Measurements from ENCODE around the gene NDUFV2. TPM values are rescaled to one million over a fixed set of nuclear protein-coding genes. Genes with fewer than 3 reads are reported as not detected.
A peak's percentile ranks its signal among the peaks of the same experiment; 100 is the strongest.
"Not testable (repeated sequence)": the region's sequence is repeated elsewhere in the genome, so short reads cannot be mapped to it uniquely, and the experiment has no call there.

NDUFV2 gene
- total RNA-seq, 2 donors from 2014 or later = 175 to 203 TPM

DNA sequence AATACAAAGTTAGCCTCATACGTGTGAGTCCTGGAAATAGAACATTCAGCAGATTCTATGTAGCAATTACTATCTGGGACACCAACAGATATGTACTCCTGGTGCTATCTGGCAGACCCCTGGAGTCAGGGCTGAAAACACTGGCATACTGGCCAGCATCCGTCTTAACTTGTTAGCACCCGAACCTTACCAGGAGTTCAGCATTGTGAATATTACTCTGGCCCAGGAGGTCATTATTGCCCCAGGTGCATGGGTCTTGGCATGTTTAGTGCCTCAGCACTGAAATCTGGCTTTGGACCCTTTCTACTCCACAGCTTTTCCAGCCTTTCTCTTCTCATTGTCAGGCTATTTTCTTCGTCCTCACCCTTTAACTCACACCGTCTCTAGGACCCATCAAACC, 11.9 kb upstream of the NDUFV2 start:
- H3K9ac ChIP-seq (ENCODE audit: low read depth in 2 of 2, low read length in 2 of 2) = no peak overlapping the region
- H3K27me3 ChIP-seq = no peaks in the 10 kb centered on the region
- intact Hi-C loops (cut with DNase I) = no loop called here
- no peaks in the 10 kb centered on the region for H3K36me3 ChIP-seq
- H3K4me1 ChIP-seq = peaks cover 6% of the 10 kb centered on the region
- DNase-seq = no peak
- no peak overlapping the region for H3K4me3 ChIP-seq
- no peaks in the 10 kb centered on the region for H3K9me3 ChIP-seq
- TF ChIP-seq, protein P1, sequence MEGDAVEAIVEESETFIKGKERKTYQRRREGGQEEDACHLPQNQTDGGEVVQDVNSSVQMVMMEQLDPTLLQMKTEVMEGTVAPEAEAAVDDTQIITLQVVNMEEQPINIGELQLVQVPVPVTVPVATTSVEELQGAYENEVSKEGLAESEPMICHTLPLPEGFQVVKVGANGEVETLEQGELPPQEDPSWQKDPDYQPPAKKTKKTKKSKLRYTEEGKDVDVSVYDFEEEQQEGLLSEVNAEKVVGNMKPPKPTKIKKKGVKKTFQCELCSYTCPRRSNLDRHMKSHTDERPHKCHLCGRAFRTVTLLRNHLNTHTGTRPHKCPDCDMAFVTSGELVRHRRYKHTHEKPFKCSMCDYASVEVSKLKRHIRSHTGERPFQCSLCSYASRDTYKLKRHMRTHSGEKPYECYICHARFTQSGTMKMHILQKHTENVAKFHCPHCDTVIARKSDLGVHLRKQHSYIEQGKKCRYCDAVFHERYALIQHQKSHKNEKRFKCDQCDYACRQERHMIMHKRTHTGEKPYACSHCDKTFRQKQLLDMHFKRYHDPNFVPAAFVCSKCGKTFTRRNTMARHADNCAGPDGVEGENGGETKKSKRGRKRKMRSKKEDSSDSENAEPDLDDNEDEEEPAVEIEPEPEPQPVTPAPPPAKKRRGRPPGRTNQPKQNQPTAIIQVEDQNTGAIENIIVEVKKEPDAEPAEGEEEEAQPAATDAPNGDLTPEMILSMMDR (IDR thresholded peaks at IDR 0.05) = no peak
- no peak overlapping the region for H3K27ac ChIP-seq

- no peak overlapping the region for H3K4me3 ChIP-seq
- H3K9me3 ChIP-seq = no peaks in the 10 kb centered on the region
- peaks cover 7% of the 10 kb centered on the region for H3K4me1 ChIP-seq
- intact Hi-C loops (cut with DNase I) = no loop called here
- H3K36me3 ChIP-seq = no peaks in the 10 kb centered on the region
- DNase-seq = no peak
- TF ChIP-seq, protein P1 (IDR thresholded peaks at IDR 0.05) = no peak
- H3K27me3 ChIP-seq = no peaks in the 10 kb centered on the region
- no peak overlapping the region for H3K27ac ChIP-seq
- H3K9ac ChIP-seq (ENCODE audit: low read depth in 2 of 2, low read length in 2 of 2) = no peak overlapping the region
Measured at GRCh38 chr18:9091066-9091476, 11.4 kb upstream of the NDUFV2 start.

DNA sequence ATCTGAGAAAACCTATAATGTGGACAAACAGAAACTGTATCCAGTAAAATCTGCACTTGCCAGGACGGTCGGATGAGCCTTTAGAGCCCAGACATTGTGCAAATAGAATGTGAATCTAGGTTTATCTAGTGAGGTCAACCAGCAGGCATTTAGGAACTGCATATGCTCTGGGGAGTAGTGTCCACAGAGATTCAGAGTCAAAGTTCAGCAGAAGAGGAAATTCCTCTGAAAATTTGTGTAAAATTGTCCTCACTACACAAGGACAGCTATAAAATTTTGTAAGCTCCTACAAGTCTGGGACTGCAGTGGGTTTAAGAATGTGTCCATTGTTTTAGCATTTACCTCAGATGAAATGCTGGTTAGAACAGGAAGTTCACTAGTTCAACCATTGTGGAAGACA, 9.8 kb upstream of the NDUFV2 start:
- intact Hi-C loops (cut with DNase I) = no loop called here
- H3K27ac ChIP-seq = peak overlapping the region; percentile 37
- no peaks in the 10 kb centered on the region for H3K9me3 ChIP-seq
- peak; percentile 32 for DNase-seq
- no peak overlapping the region for H3K9ac ChIP-seq (ENCODE audit: low read depth in 2 of 2, low read length in 2 of 2)
- TF ChIP-seq, protein P1 (IDR thresholded peaks at IDR 0.05) = no peak
- no peaks in the 10 kb centered on the region for H3K27me3 ChIP-seq
- H3K4me3 ChIP-seq = no peak overlapping the region
- no peaks in the 10 kb centered on the region for H3K36me3 ChIP-seq
- peaks cover 7% of the 10 kb centered on the region for H3K4me1 ChIP-seq

DNA sequence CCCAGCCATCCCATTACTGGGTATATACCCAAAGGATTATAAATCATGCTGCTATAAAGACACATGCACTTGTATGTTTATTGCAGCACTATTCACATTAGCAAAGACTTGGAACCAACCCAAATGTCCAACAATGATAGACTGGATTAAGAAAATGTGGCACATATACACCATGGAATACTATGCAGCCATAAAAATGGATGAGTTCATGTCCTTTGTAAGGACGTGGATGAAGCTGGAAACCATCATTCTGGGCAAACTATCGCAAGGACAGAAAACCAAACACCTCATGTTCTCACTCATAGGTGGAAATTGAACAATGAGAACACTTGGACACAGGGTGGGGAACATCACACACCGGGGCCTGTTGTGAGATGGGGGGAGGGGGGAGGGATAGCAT, 9.4 kb upstream of the NDUFV2 start:
- H3K9me3 ChIP-seq; DNase-seq; intact Hi-C loops (cut with DNase I); H3K27me3 ChIP-seq; H3K9ac ChIP-seq (ENCODE audit: low read depth in 2 of 2, low read length in 2 of 2); H3K4me3 ChIP-seq; H3K4me1 ChIP-seq; H3K36me3 ChIP-seq: not testable (repeated sequence)
- H3K27ac ChIP-seq = peak overlapping the region; percentile 37

DNA sequence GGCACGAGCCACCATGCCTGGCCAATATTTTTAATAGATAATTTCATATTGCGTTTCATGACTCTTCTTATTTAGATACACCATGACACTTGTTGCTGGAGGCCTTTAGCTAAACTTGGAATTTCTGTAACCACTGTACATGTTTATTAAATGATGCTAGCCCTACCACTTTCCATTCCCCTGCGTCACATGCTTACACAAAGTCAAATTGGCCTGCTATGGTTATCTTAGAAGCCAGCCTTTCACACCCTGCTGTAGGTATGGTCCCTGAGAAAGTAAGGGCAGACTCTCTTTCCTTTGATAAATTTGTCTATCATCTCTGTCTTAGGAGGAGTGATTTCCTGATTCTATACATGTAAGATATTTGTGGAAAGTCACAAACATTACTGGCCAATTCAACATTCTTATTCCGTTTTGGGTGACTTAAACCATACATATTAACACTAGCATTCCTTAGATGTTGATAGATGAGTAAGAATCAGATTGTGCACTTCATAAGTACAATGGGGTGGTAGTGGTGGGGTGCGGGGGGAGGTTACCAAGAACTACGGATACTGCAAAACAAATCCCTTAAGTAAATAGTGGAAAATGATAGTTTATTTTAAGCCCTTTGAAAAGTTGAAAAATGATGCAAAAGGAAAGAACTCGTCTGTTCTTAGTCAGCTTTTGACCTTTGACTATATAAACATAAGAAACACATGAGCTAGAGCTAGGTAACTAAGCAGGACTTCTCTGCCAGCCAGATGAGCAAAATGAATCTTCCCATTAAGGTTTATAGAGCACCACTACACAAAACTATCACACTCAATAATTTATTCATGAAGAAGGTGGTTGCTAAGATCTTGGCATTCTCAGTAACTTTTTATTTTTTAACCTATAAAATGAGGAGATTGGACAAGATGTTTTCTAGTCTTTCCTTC, 7.9 kb upstream of the NDUFV2 start:
- Histone ChIP-seq H3K9ac (ENCODE audit: low read depth in 2 of 2, low read length in 2 of 2) (no peak overlapping the region), H3K9me3 (no peaks in the 10 kb centered on the region), H3K4me1 (peaks cover 7% of the 10 kb centered on the region), H3K4me3 (no peak overlapping the region), H3K27me3 (no peaks in the 10 kb centered on the region), H3K36me3 (no peaks in the 10 kb centered on the region), H3K27ac (peak overlapping the region; percentile 42)
- intact Hi-C loops (cut with DNase I) = no loop called here
- DNase-seq = no peak
- TF ChIP-seq, protein P1 (IDR thresholded peaks at IDR 0.05) = no peak
